HG02588 (cell line): ENCODE data around the gene PHF2.

Source experiments
- ATAC-seq: cut with Tn5 transposase; IDR thresholded peaks from one replicate; pipeline ENCODE4 v1.9.1; 2021; ENCODE audit warnings: mild to moderate bottlenecking, moderate library complexity; ENCODE audit not compliant: unreplicated experiment

Gene PHF2

DNA sequence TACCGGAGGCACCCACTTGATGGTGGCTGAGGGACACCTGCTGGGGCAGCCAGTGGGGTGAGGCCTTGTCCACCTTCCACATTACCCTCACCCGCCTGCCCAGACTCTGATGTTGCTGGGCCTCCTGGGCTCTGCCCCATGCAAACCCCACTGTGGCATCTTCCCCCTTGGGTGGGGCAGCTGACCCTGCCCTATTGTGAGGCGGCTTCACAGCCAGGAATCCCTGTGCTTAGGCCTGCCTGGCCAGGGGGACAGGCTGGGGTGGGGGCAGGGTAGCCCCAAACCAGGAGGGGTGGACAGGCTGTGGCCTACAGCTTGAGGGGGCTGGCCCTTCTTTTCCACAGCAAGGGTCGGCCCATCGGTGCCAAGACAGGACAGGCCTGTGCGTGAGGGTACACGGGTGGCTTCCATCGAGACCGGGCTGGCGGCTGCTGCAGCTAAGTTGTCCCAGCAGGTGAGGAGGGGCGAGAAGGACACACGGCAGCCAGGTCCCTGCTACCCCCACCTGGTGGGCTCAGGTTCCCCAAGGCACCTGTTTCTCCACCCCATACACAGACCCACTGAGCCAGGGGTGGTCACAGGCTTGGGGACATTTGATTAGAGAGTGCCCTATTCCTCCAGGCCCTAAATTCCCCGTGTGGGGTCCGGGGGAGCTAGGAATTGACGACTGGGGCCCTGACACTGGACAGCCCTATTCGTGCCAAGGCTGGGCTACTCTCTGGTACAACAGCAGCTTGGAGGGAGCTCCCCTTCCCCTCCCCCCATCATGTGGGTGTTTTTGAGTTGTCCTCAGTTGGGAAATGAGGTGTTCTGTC, 99.2 kb downstream of the PHF2 start:
- no peak for ATAC-seq

DNA sequence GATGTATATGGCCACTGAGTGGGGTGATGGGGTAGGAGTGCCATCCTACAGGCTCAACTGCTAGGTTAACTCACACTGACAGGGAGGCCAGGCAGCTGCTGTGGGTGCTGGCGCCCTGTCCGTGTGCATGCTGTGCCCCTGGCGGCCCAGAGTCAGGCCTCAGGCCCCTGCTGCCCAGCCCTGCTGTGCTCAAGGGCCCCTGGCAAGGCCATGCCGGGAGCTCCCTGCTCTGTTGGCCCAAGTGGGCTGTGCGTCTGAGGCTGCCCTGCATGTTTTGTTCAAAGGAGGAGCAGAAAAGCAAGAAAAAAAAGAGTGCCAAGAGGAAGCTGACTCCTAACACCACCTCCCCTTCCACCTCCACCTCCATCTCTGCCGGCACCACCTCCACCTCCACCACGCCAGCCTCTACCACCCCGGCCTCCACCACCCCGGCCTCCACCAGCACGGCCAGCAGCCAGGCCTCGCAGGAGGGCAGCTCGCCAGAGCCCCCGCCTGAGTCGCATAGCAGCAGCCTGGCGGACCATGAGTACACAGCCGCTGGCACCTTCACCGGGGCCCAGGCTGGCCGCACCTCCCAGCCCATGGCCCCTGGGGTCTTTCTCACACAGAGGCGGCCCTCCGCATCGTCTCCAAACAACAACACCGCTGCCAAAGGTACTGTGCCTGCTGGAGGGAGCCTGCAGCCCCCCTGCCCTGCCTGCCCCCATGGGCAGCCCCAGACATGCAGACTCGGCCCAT, 100.1 kb downstream of the PHF2 start:
- no peak for ATAC-seq

- no peak for ATAC-seq
Observed at GRCh38 chr9:93677048-93677571, 100.7 kb downstream of the PHF2 start.

GRCh38 chr9:93677641-93678136, 101.3 kb downstream of the PHF2 start:
- no peak for ATAC-seq

DNA sequence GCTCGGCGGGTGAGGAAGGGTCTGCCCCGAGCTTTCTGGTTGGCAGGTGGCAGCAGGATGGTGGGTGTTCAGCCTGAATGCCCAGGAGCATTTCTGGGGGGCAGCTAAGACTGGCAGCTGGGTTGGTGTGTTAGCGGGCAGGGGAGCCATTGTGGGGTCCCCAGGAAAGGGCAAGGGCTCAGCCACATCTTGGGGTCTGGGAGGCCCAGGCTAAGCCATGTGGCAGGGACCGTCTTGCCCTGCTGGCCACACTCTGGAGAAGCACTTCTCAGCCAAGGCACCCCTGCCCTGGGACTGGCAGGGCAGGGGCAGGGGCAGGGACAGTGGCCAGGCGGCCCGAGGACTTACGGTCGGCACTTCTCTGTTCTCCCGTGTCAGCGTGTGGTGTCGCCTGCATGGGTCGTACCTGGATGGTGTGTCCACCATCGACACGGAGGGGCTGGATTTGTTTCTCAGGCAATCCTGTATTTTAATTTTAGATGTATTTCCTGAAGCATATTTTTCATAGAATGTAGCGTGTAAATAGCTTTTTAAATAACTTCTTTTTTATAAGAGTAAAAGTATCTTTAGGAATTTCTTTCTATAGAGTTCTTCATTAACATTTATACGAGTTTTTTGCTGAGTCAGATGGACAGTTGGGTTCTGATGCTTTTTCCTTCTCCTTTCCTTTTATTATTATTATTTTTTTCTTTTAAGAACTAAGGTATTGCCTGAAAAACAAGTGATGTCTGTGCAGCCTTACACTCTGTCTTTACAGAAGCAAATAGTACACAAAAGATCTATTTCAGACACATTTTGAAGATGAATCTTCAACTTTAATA, 102.0 kb downstream of the PHF2 start:
- no peak for ATAC-seq

GRCh38 chr9:93679536-93680442, 103.4 kb downstream of the PHF2 start:
- no peak for ATAC-seq

DNA sequence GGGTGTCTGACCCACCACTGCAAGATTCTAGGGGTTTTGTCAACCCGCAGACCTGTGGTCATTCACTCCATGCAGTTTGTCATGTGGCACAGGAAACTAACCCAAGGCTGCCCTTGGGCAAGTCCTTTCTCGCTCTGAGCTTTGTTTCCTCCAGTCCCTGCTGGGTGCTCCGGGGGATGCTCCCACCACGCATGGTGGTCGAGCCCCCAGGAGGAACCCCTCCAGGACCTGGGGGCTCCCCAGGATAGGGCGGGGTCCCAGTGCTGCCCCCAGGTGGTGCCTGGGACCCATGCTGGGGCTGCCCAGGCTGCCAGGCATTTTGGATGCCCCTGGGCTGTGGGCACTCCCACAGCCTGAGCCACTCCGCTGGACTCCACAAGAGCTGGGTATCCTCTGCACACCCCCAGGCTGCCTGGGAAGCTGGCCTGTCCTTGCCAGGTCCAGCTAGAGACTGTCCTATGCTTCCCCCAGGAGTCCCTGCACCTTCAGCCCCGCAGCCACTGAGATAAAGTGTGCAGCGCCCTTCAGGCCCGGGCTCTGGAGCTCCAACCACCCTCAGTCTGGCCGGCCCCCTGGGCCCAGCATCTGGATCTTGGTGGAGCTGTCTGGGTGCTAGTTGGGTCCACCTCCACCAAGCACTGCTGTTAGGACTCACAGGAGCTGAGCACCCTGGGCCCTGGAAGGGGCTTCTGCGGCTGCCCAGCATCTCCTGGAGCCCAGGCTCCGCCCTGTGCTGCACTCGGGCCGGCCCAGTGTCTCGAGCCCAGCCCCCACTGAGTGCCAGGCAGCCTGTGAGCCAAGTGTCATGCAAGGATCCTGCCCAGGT, 104.3 kb downstream of the PHF2 start:
- no peak for ATAC-seq

DNA sequence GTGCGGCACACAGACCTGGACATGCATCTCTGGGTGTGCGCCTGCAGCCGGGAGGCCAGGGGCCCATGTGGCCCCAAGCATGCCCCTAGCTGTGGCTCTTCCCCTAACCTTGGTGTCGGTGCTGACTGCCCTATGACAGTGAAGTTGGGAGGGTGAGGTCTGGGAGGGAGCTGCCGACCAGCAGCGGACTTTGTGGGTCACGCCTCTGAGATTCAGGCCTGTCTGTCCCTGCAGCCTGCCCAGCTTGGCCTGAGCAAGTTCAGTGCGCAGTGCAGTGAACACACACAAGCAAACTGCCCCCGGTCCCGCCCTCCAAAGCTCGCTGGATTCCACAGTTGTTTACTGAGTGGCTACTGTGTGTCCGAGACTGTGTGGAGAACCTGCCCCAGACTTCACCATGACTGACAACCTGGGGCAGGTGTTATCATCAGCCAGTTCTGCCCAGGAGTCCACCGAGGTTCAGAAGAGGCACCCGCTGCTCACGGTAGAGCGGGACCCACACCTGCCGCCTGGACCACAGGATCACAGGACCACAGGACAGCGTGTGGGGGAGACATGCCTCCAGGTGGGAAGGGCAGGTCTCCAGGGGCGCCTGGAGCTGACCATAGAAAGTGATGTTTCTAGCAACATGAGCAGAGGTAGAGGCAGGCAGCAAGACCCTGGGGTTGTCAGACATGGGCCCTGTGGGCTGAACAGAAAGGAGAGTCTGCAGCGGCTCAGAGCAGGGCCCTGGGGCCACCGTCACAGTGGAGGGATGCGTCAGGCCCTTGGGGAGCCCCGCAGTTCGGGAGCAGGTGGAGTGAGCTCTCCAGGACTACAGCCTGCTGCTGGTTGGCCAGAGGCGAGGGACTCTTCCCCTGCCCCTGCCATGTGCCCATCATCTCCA, 105.1 kb downstream of the PHF2 start:
- no peak for ATAC-seq

DNA sequence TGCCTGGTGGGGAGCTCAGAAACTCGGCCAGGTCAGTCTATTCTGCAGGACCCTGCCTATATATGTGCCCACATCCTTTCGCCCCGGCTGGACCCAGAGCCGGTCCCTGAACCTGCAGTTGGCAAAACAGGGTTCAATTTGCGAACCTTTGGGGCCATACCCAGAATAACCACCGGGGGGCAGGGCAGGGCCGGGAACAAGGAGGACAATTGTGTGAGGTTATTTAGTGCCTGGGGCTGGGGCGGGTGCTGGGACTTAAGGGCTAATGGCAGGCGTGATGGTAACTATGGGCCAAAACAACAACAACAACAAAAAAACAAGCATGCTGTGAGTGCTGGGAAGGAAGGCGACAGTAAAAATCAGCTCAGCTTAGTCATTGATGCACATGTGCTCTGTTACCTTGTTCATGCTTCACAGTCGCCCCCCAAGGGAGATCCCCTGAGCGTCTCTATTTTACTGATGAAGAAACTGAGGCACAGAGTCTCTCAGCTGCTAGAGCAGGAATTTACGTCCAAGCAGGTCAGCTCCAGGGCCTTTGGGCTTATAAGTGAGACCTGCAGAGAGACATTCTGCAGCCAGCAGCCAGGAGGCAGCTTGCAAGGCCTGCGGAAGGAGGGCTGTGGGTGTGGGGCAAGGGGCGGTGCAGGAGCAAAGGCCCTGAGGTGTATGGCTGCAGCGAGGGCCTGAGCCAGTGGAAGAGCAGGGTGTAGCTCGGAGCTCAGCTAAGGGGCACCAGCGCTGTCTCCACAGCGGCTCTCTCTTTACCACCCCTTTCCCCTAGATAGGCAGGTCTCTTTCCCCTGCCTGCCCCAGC, 106.0 kb downstream of the PHF2 start:
- no peak for ATAC-seq

DNA sequence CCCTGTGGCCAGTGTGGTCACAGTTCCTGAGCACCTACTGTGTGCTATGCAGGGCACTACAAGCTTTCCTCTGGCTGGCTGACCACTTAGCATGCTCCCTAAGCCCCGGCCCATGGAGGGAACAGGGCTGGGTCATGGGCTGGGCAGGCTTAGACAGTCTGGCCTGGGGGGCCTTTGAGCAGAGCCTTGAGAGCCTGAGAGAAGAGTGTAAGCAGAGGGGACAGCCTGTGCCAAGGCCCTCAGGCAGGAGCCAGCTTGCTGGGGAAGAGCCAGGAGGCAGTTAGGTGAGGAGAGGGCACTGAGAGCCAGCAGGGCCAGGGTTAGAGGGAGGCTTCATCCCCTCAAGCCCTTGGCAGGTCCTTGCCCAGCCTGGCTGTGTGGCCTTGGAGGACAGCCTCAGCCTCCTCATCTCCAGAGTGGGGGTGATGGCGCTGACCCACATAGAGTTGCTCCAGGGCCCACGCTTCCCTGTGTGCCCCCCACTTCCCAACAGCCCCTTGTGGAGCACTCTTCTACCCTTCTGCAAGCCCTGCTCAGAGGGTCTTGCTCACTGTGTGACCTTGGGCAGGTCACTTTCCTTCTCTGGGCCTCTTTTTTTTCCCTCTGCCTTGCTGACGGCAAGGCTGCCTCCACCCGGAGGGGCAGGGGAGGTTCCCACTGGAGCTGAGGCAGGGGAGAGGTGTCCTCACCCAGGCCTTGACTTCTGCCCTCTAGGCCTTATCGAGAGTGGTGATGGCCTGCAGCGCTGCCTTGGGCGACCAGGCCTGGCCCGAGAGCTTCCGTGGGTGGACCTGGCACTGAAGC, 107.1 kb downstream of the PHF2 start:
- no peak for ATAC-seq

DNA sequence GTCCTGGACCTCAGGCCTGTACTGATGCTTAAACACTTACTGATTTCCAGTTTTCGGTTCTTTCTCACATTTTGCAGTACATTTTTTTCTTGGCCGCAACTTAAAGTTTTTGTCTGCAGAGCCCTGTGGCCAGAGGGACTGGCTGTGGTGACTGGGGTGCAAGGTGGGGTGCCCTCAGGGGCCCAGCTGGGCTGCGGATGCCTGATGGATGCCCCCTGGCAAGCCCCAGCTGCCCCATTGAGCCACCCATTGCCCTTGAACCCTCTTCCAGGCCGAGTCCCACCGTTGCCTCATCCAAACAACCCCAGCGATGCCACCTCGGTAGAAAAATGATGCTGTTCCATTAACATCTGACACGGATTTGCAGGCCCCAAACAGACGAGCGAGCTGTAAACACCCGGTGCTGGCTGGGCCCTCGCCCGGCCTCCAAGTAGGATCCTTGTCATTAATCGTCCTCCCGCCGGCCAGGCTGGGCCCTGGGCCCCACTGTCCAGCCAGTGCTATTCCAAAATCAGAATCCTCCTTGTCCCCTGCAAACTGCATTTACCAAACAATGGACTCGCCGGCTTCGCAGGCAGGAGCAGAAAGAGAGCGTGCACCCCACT, 107.9 kb downstream of the PHF2 start:
- no peak for ATAC-seq

- ATAC-seq = no peak
Observed at GRCh38 chr9:93684806-93685543, 108.6 kb downstream of the PHF2 start.

DNA sequence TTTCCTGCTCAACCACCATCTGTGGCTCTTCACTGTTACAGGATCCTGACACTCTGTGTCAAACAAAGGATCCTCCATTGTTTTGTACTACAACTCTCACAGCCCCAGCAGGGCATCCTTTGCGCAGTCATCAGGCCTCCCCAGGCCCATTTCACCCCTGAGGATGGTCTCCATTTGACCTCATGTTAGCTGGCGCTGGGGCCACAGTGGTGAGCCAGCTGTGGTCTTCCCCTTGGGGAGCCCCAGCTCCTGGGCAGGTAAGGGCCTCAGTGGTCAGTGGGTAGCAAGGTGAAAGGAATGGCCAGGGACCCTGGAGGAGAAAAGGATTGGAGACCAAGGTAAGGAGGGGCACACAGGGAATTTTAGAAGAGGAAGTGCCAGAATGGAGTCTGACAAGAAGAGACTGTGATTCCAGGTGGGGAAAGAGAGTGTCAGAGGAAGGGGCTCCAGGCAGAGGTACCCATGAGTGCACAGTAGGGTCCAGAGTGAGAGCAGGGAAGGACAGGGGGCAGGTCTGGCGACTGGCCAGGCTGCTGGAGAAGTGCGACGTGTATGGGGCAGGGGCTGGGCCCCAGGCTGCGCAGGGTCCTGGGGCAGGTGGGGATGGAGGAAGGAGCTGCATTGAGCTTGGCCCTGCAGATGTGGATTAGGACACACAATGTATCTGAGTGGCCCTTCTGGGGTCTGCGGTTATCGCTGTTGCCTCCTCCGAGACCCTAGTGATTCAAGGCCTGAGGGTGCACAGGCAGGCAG, 109.9 kb downstream of the PHF2 start:
- ATAC-seq = no peak

- ATAC-seq = no peak
Observed at GRCh38 chr9:93686880-93687236, 110.5 kb downstream of the PHF2 start.

DNA sequence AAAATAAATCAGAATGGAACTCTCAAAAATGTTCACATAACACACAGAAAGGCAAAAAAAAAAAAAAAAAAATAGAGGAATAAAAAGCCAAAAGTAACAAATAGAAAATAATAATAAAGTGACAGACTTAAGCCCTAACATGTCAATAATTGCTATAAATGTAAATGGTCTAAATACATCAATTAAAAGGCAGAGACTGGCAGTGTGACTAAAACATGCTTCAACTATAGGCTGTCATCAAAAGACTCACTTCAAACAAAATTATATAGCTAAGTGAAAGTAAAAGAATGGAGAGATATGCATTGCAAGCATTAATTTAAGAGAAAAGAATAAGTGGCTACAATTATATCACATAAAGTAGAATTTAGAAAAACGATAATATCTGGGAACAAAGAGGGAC, 114.2 kb downstream of the PHF2 start:
- no peak for ATAC-seq
